IMR-90 (cell line): ENCODE data around the gene PLXDC1. TPM values are rescaled to one million over a fixed set of nuclear protein-coding genes. Genes with fewer than 3 reads are reported as not detected.

Experiments used
- ATAC-seq: fragments of 200-7000 bp; cut with Tn5 transposase; 2 replicates; pipeline ENCODE4 v1.9.1; 2020; ENCODE audit warnings: low read depth, mild to moderate bottlenecking, moderate library complexity
- BruUV-seq: library from RNA; stranded (reverse); fragments of 400-500 nt; replicated peaks from 2 replicates; lab custom pipeline; 2021; lab: Mats Ljungman, UMichigan
- CTCF ChIA-PET: fragments of 300-600 bp; formaldehyde crosslinking; extraction: SDS; loops from one replicate; lab custom pipeline; 2021; ENCODE audit warnings: antibody characterized with exemption; lab: Yijun Ruan, JAX
- POLR2A ChIA-PET: fragments of 300-600 bp; sonication (Branson Sonifier 250); formaldehyde crosslinking; loops from one replicate; lab custom pipeline; 2022; ENCODE audit warnings: antibody characterized with exemption; ENCODE audit not compliant: unreplicated experiment; lab: Charles Lee
- DNase-seq: peaks from one replicate; pipeline ENCODE4 v3.0.0; 2013
- H2AFZ ChIP-seq: replicated peaks from 2 replicates; pipeline ENCODE3; 2013; ENCODE audit warnings: low read length, mild to moderate bottlenecking; ENCODE audit not compliant: poor library complexity
- H2AK5ac ChIP-seq: 2 replicates; pipeline ENCODE4 v1.6.1; 2013; ENCODE audit warnings: low read depth, low read length, inconsistent platforms
- H2AK9ac ChIP-seq: replicated peaks from 2 replicates; pipeline ENCODE3; 2013; ENCODE audit warnings: mild to moderate bottlenecking, low read depth, low read length, moderate library complexity; ENCODE audit not compliant: poor library complexity
- H2BK120ac ChIP-seq: 2 replicates; pipeline ENCODE4 v1.6.1; 2013; ENCODE audit warnings: low read depth, low read length, inconsistent platforms
- H2BK15ac ChIP-seq: 3 replicates; pipeline ENCODE4 v1.6.1; 2013; ENCODE audit warnings: low read depth, low read length, inconsistent platforms
- H2BK20ac ChIP-seq: 2 replicates; pipeline ENCODE4 v1.6.1; 2013; ENCODE audit warnings: low read depth, mild to moderate bottlenecking, inconsistent platforms, low read length, moderate library complexity
- H2BK5ac ChIP-seq: 2 replicates; pipeline ENCODE4 v1.6.1; 2013; ENCODE audit warnings: mild to moderate bottlenecking, low read depth, low read length, inconsistent platforms; ENCODE audit not compliant: poor library complexity, severe bottlenecking
- H3K14ac ChIP-seq: replicated peaks from 2 replicates; pipeline ENCODE4 v1.6.1; 2013; ENCODE audit warnings: low read depth, low read length, inconsistent platforms
- H3K18ac ChIP-seq: 2 replicates; pipeline ENCODE4 v1.6.1; 2013; ENCODE audit warnings: low read depth, low read length, control low read depth
- H3K23ac ChIP-seq: 2 replicates; pipeline ENCODE4 v1.6.1; 2013; ENCODE audit warnings: low read depth, low read length, inconsistent platforms
- H3K27ac ChIP-seq: 2 replicates; pipeline ENCODE4 v1.5.1; 2013; ENCODE audit warnings: mild to moderate bottlenecking, control low read depth, low read length; ENCODE audit not compliant: insufficient read depth
- H3K27me3 ChIP-seq: 2 replicates; pipeline ENCODE4 v1.6.1; 2013; ENCODE audit warnings: low read length; ENCODE audit not compliant: control insufficient read depth, insufficient read depth
- H3K36me3 ChIP-seq: 2 replicates; pipeline ENCODE4 v1.6.1; 2013; ENCODE audit warnings: low read length, mixed read lengths; ENCODE audit not compliant: control insufficient read depth, insufficient read depth
- H3K4ac ChIP-seq: 2 replicates; pipeline ENCODE4 v1.6.1; 2013; ENCODE audit warnings: low read depth, low read length, inconsistent platforms
- H3K4me1 ChIP-seq: 2 replicates; pipeline ENCODE4 v1.6.1; 2013; ENCODE audit warnings: low read length, mixed read lengths; ENCODE audit not compliant: control insufficient read depth, insufficient read depth
- H3K4me2 ChIP-seq: 2 replicates; pipeline ENCODE4 v1.6.1; 2013; ENCODE audit warnings: low read depth, mild to moderate bottlenecking, control low read depth, low read length, moderate library complexity
- H3K4me3 ChIP-seq: 2 replicates; pipeline ENCODE4 v1.5.1; 2013; ENCODE audit warnings: low read depth, mild to moderate bottlenecking, control low read depth, low read length, moderate library complexity; ENCODE audit not compliant: insufficient read depth
- H3K56ac ChIP-seq: 2 replicates; pipeline ENCODE4 v1.6.1; 2013; ENCODE audit warnings: low read length, inconsistent platforms; ENCODE audit not compliant: insufficient read depth; ENCODE audit errors: extremely low read depth
- H3K79me1 ChIP-seq, 2 experiments: 2 replicates each; pipeline ENCODE4 v1.6.1; 2013; ENCODE audit warnings: low read length in 2 of 2, inconsistent platforms in 1 of 2, low read depth in 1 of 2
- H3K9ac ChIP-seq: 2 replicates; pipeline ENCODE4 v1.6.1; 2013; ENCODE audit warnings: low read depth, low read length, control low read depth
- H3K9me1 ChIP-seq: 2 replicates; pipeline ENCODE4 v1.6.1; 2013; ENCODE audit warnings: low read length, inconsistent platforms; ENCODE audit not compliant: insufficient read depth
- H3K9me3 ChIP-seq: 2 replicates; pipeline ENCODE4 v1.6.1; 2013; ENCODE audit warnings: low read length; ENCODE audit not compliant: control insufficient read depth, insufficient read depth
- H4K20me1 ChIP-seq: 2 replicates; pipeline ENCODE4 v1.6.1; 2013; ENCODE audit warnings: low read length, inconsistent platforms; ENCODE audit not compliant: insufficient read depth
- H4K5ac ChIP-seq: 2 replicates; pipeline ENCODE4 v1.6.1; 2013; ENCODE audit warnings: mild to moderate bottlenecking, low read depth, low read length, control low read depth
- H4K8ac ChIP-seq, 2 experiments: 2 replicates each; pipeline ENCODE4 v1.6.1; 2013; ENCODE audit warnings: low read depth in 2 of 2, low read length in 2 of 2, control low read depth in 1 of 2, inconsistent platforms in 1 of 2
- H4K91ac ChIP-seq: 2 replicates; pipeline ENCODE4 v1.6.1; 2013; ENCODE audit warnings: low read depth, low read length, inconsistent platforms; ENCODE audit not compliant: insufficient read depth
- BHLHE40 ChIP-seq: fragments of 150-350 bp; IDR thresholded peaks from 2 replicates; pipeline ENCODE4 v1.6.1; 2016; ENCODE audit warnings: mild to moderate bottlenecking, low read depth, low read length
- CEBPB ChIP-seq: IDR thresholded peaks from 2 replicates; pipeline ENCODE4 v1.6.1; 2012; ENCODE audit warnings: low read depth, low read length, improper control_type of control experiment
- ELK1 ChIP-seq: fragments of 150-350 bp; IDR thresholded peaks from 2 replicates; pipeline ENCODE4 v1.6.1; 2016; ENCODE audit warnings: low read depth, mild to moderate bottlenecking, low read length, moderate library complexity, borderline replicate concordance
- MAFK ChIP-seq: IDR thresholded peaks from 2 replicates; pipeline ENCODE4 v1.6.1; 2012; ENCODE audit warnings: low read depth, low read length, improper control_type of control experiment
- NFE2L2 ChIP-seq: fragments of 150-350 bp; IDR thresholded peaks from 2 replicates; pipeline ENCODE4 v1.6.1; 2016; ENCODE audit warnings: low read depth, mild to moderate bottlenecking, low read length
- POLR2A ChIP-seq: IDR thresholded peaks from 2 replicates; pipeline ENCODE4 v1.6.1; 2012; ENCODE audit warnings: mild to moderate bottlenecking, low read depth, low read length
- RCOR1 ChIP-seq: IDR thresholded peaks from 2 replicates; pipeline ENCODE4 v1.6.1; 2012; ENCODE audit warnings: mild to moderate bottlenecking, low read length, improper control_type of control experiment; ENCODE audit not compliant: insufficient replicate concordance
- RFX5 ChIP-seq: IDR thresholded peaks from 2 replicates; pipeline ENCODE4 v1.8.0; 2012; ENCODE audit warnings: low read depth, mild to moderate bottlenecking, low read length, moderate library complexity
- SMC3 ChIP-seq: fragments of 150-350 bp; IDR thresholded peaks from 2 replicates; pipeline ENCODE4 v1.6.1; 2016; ENCODE audit warnings: low read depth, mild to moderate bottlenecking, antibody characterized with exemption, low read length, moderate library complexity
- USF2 ChIP-seq: fragments of 150-350 bp; IDR thresholded peaks from 2 replicates; pipeline ENCODE4 v1.6.1; 2017; ENCODE audit warnings: mild to moderate bottlenecking, antibody characterized with exemption, low read length, low read depth
- WGBS, 2 experiments: methylation state at CpG; one replicate each; pipeline versions ENCODE4 v1.1.5 to v1.1.7; 2013; ENCODE audit warnings: missing lambda C conversion rate in 2 of 2; ENCODE audit not compliant: insufficient read length in 1 of 2; ENCODE audit errors: extremely low coverage in 2 of 2; 5-methylcytosine and 5-hydroxymethylcytosine counted together
- dilution Hi-C: fragments of 300-500 bp; cut with HindIII; formaldehyde crosslinking; loops from one replicate; pipeline ENCODE4 v1.14.3; 2018; ENCODE audit warnings: low sequenced_read_pairs; ENCODE audit not compliant: unreplicated experiment
- in situ Hi-C: fragments of 300-500 bp; cut with MboI; formaldehyde crosslinking; loops from 3 replicates; pipeline ENCODE4 v1.14.3; 2019; ENCODE audit warnings: low sequenced_read_pairs, inconsistent platforms, mixed read lengths
- intact Hi-C: fragments of 100-400 bp; cut with micrococcal nuclease; formaldehyde crosslinking; loops from 2 replicates; pipeline ENCODE4 v1.10.0; 2022
- polyA plus RNA-seq, 3 experiments: library from polyadenylated mRNA; depleted of rRNA; stranded (reverse); fragments of >200 nt; gene quantifications; 2 replicates each; pipeline ENCODE4 v1.2.3, GENCODE V29; 2012; ENCODE audit warnings: low replicate concordance in 1 of 3
- total RNA-seq: library from RNA; depleted of rRNA; stranded (reverse); fragments of >200 nt; gene quantifications from 2 replicates; pipeline ENCODE4 v1.2.3, GENCODE V29; 2012

PLXDC1 gene
- total and polyA plus RNA-seq, 2 of the 4 experiments (the other 2 are of a cell fraction), result under 0.01 to 0.50 TPM

- Histone ChIP-seq H3K56ac (no peak overlapping the region), H3K27ac (no peak overlapping the region), H2BK120ac (no peak overlapping the region), H3K23ac (no peak overlapping the region), H4K91ac (no peak overlapping the region), H3K14ac (no peak overlapping the region), H3K4me1 (peaks cover 17% of the 10 kb centered on the region), H3K4ac (no peak overlapping the region), H2BK20ac (no peak overlapping the region), H3K9me1 (peaks cover 16% of the 10 kb centered on the region), H3K36me3 (peaks cover 27% of the 10 kb centered on the region), H2AFZ (no peak overlapping the region), H2AK5ac (no peak overlapping the region), H3K9me3 (no peaks in the 10 kb centered on the region), H2AK9ac (no peak overlapping the region), H4K5ac (no peak overlapping the region), H2BK15ac (no peak overlapping the region), H3K79me1 (peaks cover 29 to 50% of the 10 kb centered on the region in 2 experiments), H2BK5ac (no peak overlapping the region), H3K18ac (no peak overlapping the region), H4K20me1 (peaks cover 21% of the 10 kb centered on the region), H3K4me3 (no peak overlapping the region), H3K27me3 (no peaks in the 10 kb centered on the region), H4K8ac (no peak overlapping the region), H3K4me2 (no peak overlapping the region), H3K9ac (no peak overlapping the region)
- DNase-seq, result no peak
- in situ Hi-C loops (no loop called here), dilution Hi-C loops (no loop called here), intact Hi-C loops (no loop called here)
- TF ChIP-seq NFE2L2 (no peak), RFX5 (no peak), ELK1 (no peak), CEBPB (no peak), USF2 (no peak), BHLHE40 (no peak), MAFK (no peak), POLR2A (no peak), SMC3 (no peak), RCOR1 (no peak)
- no peak for ATAC-seq
- 96% methylated on average over 4 of the region's 16 CpGs; no CpG with 5 or more reads in 1 of the 2 experiments for WGBS, 2 experiments
- CTCF ChIA-PET, result no interaction called here
- BruUV-seq, result no TSS peak
- POLR2A ChIA-PET, result no interaction called here
Measured at GRCh38 chr17:39192901-39193300, 41.5 kb upstream of the PLXDC1 start.
